GM06990 (cell line): ENCODE data around the gene MB21D2.
"Not testable (repeated sequence)": the region's sequence is repeated elsewhere in the genome, so short reads cannot be mapped to it uniquely, and the experiment has no call there.

Source experiments
- DNase-seq: peaks from one replicate; pipeline ENCODE4 v3.0.0-alpha.2; 2011; ENCODE audit not compliant: insufficient read length; ENCODE audit errors: extremely low read depth
- H3K27me3 ChIP-seq: replicated peaks from 2 replicates; pipeline ENCODE4 v1.6.0; 2011; ENCODE audit warnings: low read length; ENCODE audit not compliant: control insufficient read depth, insufficient read depth
- H3K36me3 ChIP-seq: 2 replicates; pipeline ENCODE4 v1.5.1; 2011; ENCODE audit warnings: low read length; ENCODE audit not compliant: control insufficient read depth, insufficient read depth
- H3K4me3 ChIP-seq: replicated peaks from 2 replicates; pipeline ENCODE4 v1.5.1; 2011; ENCODE audit warnings: low read depth, mild to moderate bottlenecking, control low read depth, low read length
- TF ChIP-seq, protein P1 (sequence below): IDR thresholded peaks from 2 replicates; pipeline ENCODE4 v1.5.1; 2011; ENCODE audit warnings: low read length, control low read depth, mild to moderate bottlenecking, inconsistent platforms; ENCODE audit not compliant: insufficient read depth, poor library complexity, severe bottlenecking

Gene MB21D2

DNA sequence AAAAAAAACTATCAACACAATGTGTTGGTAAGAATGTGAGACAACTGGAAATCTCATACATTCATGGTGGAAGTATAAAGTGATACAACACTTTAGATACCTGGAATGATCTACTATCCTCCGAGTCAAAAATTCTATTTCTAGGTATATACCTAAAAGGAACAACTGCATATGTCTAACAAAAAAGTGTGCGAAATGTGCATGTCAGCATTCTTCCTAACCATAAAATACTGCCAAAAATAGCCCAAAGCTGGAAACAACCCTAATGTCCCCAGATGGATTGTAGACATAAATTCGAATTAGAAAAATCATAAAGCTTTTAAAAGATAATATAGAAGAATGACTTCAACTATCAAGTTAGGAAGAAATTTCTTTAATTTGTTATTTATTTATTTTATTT is 139.1 kb downstream of the MB21D2 start:
- no peak for DNase-seq
- Histone ChIP-seq H3K27me3 (no peaks in the 10 kb centered on the region), H3K36me3 (no peaks in the 10 kb centered on the region), H3K4me3 (no peak overlapping the region)
- TF ChIP-seq, protein P1, sequence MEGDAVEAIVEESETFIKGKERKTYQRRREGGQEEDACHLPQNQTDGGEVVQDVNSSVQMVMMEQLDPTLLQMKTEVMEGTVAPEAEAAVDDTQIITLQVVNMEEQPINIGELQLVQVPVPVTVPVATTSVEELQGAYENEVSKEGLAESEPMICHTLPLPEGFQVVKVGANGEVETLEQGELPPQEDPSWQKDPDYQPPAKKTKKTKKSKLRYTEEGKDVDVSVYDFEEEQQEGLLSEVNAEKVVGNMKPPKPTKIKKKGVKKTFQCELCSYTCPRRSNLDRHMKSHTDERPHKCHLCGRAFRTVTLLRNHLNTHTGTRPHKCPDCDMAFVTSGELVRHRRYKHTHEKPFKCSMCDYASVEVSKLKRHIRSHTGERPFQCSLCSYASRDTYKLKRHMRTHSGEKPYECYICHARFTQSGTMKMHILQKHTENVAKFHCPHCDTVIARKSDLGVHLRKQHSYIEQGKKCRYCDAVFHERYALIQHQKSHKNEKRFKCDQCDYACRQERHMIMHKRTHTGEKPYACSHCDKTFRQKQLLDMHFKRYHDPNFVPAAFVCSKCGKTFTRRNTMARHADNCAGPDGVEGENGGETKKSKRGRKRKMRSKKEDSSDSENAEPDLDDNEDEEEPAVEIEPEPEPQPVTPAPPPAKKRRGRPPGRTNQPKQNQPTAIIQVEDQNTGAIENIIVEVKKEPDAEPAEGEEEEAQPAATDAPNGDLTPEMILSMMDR: no peak

DNA sequence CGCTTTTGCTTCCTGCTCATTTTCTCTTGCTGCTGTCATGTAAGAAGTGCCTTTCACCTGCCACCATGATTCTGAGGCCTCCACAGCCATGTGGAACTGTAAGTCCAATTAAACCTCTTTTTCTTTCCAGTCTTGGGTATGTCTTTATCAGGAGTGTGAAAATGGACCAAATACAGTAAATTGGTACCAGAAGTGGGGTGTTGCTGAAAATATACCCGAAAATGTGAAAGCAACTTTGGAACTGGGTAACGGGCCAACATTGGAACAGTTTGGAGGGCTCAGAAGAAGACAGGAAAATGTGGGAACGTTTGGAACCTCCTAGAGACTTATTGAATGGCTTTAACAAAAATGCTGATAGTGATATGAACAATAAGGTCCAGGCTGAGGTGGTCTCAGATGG is 143.3 kb downstream of the MB21D2 start:
- H3K4me3 ChIP-seq, DNase-seq, H3K36me3 ChIP-seq, H3K27me3 ChIP-seq: not testable (repeated sequence)

DNA sequence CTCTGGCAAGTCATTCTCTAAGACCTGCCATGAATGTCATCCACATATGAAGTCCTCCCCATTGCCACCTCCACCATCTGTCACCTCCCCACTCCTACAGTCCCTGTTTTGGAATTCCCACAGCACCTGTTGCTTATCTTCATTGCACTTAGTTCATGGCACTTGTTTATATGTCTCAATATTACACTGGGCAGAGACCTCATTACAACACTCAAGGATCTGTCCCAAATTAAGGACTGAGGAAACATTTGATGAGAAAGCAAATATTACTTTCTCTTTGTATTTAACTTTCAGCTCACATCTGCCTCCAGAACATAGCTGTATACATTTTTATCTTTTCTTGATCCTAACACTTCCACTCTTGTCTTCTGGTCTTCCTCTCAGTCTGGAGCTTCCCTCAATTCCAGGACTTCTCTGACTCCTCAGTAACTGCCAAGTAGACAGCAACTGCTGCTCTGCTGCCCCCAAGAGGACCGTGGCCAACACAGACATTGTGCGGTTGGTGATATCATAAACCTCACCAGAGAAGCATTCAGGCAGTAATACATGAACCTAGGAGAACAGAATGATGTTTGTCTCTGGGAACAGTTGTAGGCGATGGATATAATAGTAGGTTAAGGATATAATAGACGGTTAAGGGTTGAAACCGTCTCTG is 145.3 kb downstream of the MB21D2 start:
- DNase-seq: no peak
- no peaks in the 10 kb centered on the region for H3K27me3 ChIP-seq
- H3K4me3 ChIP-seq: no peak overlapping the region
- H3K36me3 ChIP-seq: no peaks in the 10 kb centered on the region
- TF ChIP-seq, protein P1: peak; percentile 60

DNA sequence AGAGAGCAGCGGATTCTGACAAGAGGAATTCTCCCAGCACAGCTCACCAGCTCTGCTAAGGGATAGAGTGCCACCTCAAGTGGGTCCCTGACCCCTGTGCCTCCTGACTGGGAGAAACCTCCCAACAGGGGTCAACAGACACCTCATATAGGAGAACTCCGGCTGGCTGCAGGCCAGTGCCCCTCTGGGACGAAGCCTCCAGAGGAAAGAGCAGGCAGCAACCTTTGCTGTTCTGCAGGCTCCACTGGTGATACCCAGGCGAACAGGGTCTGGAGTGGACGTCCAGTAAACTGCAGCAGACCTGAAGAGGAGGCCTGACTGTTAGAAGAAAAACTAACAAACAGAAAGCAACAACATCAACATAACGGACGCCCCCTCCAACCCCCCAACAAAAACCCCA is 159.0 kb downstream of the MB21D2 start:
- H3K4me3 ChIP-seq: no peak overlapping the region
- DNase-seq: no peak
- no peaks in the 10 kb centered on the region for H3K27me3 ChIP-seq
- TF ChIP-seq, protein P1: no peak
- H3K36me3 ChIP-seq: no peaks in the 10 kb centered on the region

DNA sequence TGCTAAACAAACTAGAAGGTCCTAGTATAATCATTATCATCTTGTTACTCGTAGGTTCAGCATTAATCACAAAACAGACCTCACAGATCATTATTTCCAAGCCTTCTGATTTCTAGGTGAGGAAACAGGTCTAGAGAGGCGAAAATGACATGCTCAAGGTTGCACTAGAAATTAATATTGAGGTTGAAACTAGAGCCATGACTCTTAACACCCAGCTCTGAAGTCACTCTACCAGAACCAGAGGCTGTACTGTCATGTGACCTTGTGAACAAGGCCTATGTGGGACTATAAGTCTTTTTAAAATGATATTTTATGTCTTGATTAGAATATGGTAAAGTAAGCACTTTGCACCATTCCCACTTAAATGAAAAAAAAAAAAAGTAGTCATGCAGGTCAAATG is 166.5 kb downstream of the MB21D2 start:
- Histone ChIP-seq H3K4me3 (no peak overlapping the region), H3K27me3 (no peaks in the 10 kb centered on the region), H3K36me3 (no peaks in the 10 kb centered on the region)
- TF ChIP-seq, protein P1: no peak
- DNase-seq: no peak

DNA sequence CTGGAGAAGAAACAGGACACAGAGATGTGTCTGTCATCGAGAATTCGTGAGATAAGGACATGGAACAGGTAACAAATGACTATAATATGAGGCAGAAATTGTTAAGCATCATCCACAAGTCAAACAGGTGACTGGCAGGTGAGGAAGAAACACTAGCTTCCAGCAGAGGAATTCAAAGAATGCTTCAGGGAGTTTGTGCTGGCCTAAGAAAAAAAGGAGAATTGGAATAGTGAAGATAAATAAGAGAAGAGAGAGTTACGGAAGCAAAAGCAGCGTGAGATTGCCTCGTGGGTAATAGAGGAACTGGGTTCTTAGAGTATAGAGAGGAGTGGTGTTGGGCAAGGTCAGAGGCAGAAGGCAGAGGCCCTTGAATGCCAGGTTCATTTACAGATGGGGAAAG is 167.5 kb downstream of the MB21D2 start:
- no peak for DNase-seq
- H3K4me3 ChIP-seq: no peak overlapping the region
- H3K27me3 ChIP-seq: no peaks in the 10 kb centered on the region
- no peaks in the 10 kb centered on the region for H3K36me3 ChIP-seq
- TF ChIP-seq, protein P1: no peak
